HG03095 (cell line): ENCODE results near the gene BICDL2.

Source experiments
- ATAC-seq: cut with Tn5 transposase; IDR thresholded peaks from one replicate; pipeline ENCODE4 v1.9.1; 2021; ENCODE audit warnings: moderate library complexity; ENCODE audit not compliant: unreplicated experiment

The BICDL2 gene

GRCh38 chr16:3012246-3012645 is 24.5 kb downstream of the BICDL2 start:
- no peak for ATAC-seq

DNA sequence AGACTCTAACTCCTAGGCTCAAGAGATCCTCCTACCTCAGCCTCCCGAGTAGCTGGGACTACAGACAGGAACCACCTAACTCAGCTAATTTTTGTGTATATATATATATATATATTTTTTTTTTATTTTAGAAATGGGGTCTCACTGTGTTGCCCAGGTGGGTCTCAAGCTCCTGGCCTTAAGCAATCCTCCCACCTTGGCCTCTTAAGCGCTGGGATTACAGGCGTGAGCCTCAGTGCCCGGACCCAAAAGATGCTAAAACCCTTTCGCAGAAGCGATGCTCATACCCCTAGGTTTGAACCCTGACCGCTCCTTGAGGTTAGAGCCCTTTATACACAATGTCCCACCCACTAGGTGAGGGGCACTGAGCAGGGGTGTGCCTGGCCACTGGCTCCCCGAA is 26.2 kb downstream of the BICDL2 start:
- no peak for ATAC-seq

GRCh38 chr16:3009568-3010390 is 27.0 kb downstream of the BICDL2 start:
- no peak for ATAC-seq

- ATAC-seq: no peak
These were observed 28.1 kb downstream of the BICDL2 start for GRCh38 chr16:3008690-3009037.

- no peak for ATAC-seq
These were observed 28.6 kb downstream of the BICDL2 start for GRCh38 chr16:3007957-3008689.

- no peak for ATAC-seq
These were observed 29.4 kb downstream of the BICDL2 start for GRCh38 chr16:3007059-3007956.

DNA sequence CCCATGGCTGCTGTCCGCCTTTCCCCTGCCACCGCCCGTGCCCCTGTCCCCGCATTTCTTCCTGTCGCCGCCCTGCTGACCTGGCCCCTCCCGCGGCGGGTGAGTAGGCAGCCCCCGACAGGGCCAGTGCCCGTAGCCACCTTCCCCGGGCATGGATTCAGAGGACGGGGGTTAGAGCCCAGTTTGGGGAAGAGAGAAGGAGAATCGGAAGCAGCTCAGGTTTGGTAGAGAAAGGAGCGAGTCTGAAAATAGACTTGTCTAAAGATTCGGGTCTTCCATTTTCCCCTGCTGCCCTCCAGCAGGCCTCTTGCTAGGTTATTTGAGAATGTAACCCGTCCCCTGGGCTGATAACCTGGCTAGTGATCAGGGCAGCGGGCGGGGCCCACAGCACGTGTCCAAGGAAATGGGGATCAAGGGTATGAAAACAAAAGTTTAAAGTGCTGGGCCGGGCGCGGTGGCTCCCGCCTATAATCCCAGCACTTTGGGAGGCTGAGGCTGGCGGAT is 31.9 kb downstream of the BICDL2 start:
- ATAC-seq: no peak

DNA sequence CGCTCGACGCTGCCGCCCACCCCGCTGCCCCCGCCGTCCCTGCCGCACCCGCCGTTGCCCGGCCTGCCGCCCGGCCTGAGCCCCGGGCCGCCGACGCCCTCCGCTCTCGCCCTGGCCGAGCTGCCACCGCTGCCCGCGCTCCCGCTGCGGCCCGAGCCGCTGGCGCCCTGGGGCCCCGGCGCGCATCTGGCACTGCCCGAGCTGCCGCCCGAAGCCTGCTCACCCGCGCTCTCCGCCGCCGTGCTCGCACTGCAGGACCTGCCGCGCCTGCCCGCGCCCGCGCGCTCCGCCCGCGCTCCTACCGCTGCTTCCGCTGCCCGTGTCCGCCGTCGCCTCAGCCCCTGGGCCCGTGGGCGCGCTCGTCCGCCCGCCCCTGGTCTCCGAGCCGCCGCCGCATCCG is 32.4 kb downstream of the BICDL2 start:
- no peak for ATAC-seq

DNA sequence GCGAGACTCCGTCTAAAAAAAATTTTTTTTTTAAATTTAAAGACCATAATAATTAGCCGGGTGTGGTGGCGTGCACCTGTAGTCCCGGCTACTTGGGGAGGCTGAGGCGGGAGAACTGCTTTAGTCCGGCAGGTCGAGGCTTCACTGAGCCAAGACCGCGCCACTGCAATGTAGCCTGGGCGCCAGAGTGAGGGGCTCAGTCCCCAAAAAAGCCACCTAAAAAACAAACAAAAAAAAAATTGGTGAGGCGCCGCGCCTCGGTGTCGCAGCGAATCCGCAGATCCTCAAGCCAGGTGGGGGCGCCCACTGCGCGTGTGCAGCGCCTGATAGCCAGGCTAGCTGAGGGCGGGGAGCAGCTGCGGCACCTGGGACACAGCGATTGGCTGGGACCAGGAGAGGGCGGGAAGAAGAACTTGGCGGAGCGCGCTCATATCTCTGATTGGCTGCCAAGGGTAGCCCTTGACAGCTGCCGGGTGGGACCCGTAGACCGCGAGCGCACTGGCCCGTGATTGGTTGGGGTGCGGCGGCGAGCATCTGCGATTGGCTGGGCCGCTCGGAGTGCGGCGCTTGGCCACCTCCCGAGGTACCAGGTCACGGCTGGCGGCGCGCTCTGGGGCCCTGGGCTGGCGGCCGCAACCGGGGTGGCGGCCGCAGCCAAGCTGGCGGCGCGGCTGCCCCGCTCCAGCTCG is 33.0 kb downstream of the BICDL2 start:
- peak; percentile 92 for ATAC-seq

DNA sequence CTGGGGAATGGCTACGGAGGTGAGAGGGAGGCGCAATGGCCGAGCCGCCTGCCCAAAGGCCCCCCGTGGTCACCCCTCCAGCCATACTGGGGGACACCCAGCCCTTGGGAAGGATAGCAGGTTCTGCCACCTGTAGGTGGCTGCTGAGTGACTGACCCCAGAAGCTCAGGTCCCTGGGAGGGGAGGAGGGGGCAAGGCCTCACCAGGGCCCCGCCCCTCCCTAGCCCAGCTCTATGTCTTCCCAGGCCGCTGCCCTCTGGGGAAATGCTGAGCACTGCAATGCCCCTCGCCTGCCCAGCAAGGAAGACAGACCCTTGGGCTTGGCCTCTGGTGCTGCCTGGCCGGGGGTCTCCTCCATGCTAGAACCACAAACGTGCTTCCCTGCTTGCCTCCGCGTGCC is 35.4 kb downstream of the BICDL2 start:
- ATAC-seq: no peak

- ATAC-seq: no peak
These were observed 36.2 kb downstream of the BICDL2 start for GRCh38 chr16:3000540-3000939.

GRCh38 chr16:2999929-3000328 is 36.8 kb downstream of the BICDL2 start:
- ATAC-seq: no peak

GRCh38 chr16:2996298-2996697 is 40.4 kb downstream of the BICDL2 start:
- no peak for ATAC-seq

DNA sequence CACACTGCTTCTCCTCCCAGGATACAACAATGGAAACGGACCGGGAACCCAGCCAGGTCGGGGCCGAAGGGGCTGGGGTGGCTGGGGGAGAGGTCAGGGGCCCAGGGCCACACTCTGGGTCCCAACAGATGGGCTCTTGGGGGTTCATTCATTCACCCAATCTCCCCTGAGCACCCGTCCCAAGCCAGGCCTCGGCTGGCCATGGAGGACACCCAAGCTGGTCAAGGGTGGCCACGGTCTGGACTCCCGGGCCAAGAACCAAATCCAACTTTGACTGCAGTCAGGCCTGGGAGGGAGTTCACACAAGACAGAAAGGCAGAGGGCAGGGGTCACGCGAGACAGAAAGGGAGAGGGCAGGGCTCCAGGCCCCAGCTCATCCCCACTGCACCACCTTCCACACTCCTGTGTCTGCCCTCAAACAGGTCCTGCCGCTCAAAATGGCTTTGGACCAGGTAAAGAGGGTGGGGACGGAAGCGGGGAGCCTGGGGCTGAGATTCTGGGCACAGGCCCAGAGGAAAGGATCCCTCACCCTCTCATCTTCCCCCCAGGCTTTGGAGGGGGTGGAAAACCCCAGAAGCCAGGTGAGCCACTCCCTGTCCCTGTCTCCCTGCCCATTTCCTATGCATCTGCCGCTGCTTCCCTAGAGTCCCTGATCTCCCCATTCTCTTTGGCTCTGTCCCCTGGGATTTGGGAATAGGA is 44.2 kb downstream of the BICDL2 start:
- ATAC-seq: no peak

GRCh38 chr16:2991566-2992261 is 45.0 kb downstream of the BICDL2 start:
- no peak for ATAC-seq

DNA sequence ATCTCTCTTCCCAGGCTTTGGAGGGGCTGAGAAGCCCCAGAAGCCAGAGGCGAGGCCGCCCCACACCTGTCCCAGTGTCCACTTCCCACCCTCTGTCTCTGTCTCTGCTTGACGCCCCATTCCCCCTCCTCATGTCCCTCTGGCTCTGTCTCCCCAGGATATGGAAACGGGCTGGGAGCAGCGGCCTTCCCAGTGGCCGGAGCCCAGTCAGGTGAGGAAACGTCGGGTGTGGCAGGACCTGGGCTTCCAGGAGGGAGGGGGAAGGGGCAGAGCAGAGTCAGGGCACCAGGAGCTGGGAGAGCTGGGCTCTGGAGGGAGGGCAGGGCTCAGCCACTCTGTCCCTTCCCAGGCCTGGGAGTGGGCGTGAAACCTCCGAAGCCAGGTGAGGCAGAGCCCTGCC is 45.9 kb downstream of the BICDL2 start:
- ATAC-seq: no peak

- ATAC-seq: no peak
These were observed 48.1 kb downstream of the BICDL2 start for GRCh38 chr16:2988590-2989099.

- ATAC-seq: no peak
These were observed 48.9 kb downstream of the BICDL2 start for GRCh38 chr16:2987833-2988232.

DNA sequence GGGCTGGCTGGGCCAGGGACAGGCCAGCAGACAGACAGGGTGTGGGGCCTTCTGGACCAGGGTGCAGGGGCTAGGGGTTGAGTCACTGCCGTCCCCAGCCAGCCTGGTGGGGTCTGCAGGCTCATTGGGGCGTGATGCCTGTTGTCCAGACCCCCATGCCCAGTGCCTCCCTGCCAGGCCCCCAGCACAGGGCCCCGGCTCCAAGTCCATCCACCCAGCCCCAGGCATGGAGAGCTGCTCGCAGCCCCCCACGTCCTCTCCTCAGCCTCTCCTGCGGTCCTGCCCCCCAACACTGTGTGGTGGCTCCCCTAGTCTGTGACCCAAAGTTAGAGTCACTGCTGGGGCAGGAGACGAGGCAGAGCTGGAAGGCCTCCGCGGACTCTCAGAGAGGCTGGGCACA is 49.5 kb downstream of the BICDL2 start:
- no peak for ATAC-seq
